Pancreas (tissue), 10 donors: ENCODE measurements around the gene DSCAML1. TPM values are rescaled to one million over a fixed set of nuclear protein-coding genes. Genes with fewer than 3 reads are reported as not detected.

Experiments used
- ATAC-seq, 4 donors: fragments of 200-7000 bp; cut with Tn5 transposase; one replicate each; pipeline versions ENCODE4 v1.8.0 to v1.9.1; 2020; ENCODE audit warnings: mild to moderate bottlenecking in 4 of 4, moderate library complexity in 4 of 4
- DNase-seq, 6 donors: peaks; one replicate each; pipeline ENCODE4 v3.0.0-alpha.2; 2020
- FAIRE-seq: peaks from 2 replicates; lab custom pipeline; 2012; peaks lifted over from hg19 to GRCh38; lab: Jason Lieb, UNC
- H3K27ac ChIP-seq, 4 donors: fragments of 200-600 bp; sonication (generic); 1 replicate in 3 of 4; 2 replicates in 1 of 4; pipeline versions ENCODE4 v1.5.0 to v1.8.0; 2020
- H3K27me3 ChIP-seq, 4 donors: fragments of 200-600 bp; one replicate each; pipeline ENCODE4 v1.8.0; 2021
- H3K36me3 ChIP-seq, 3 donors: fragments of 200-600 bp; sonication (generic) in 1 of 3; one replicate each; pipeline versions ENCODE4 v1.5.0 to v1.8.0; 2020 to 2021
- H3K4me1 ChIP-seq, 3 donors: fragments of 200-600 bp; one replicate each; pipeline ENCODE4 v1.8.0; 2021
- H3K4me3 ChIP-seq, 4 donors: fragments of 200-600 bp; sonication (generic) in 2 of 4; one replicate each; pipeline versions ENCODE4 v1.5.0 to v1.8.0; 2020 to 2021
- H3K9me3 ChIP-seq, 4 donors: fragments of 200-600 bp; one replicate each; pipeline ENCODE4 v1.8.0; 2021
- WGBS, 2 donors: extraction: QIAGEN DNeasy Blood & Tissue Kit; methylation state at CpG; one replicate each; pipeline ENCODE4 v1.1.7; 2013; 5-methylcytosine and 5-hydroxymethylcytosine counted together
- intact Hi-C, 3 donors: fragments of 100-400 bp; cut with DNase I; formaldehyde crosslinking; loops; one replicate each; pipeline versions ENCODE4 v1.11.1 to v1.14.2; 2022
- polyA plus RNA-seq, 2 donors: library from polyadenylated mRNA; stranded (reverse); fragments of 200-250 nt; gene quantifications; one replicate each; pipeline ENCODE4 v1.2.3, GENCODE V29; 2013
- total RNA-seq, 6 donors: library from RNA; stranded (reverse); fragmentation: NEBNext Ultra II Directional in 4 of 6; extraction: Animal tissue kit (Norgen Biotek cat#: 25700) in 4 of 6; gene quantifications; one replicate each; pipeline versions ENCODE4 v1.2.1 to v1.2.4, GENCODE V29; 2021 to 2023
- TF ChIP-seq, protein P1 (sequence below), 4 donors: fragments of 200-600 bp; sonication (generic) in 3 of 4; IDR thresholded peaks; one replicate each; pipeline versions ENCODE4 v1.5.0 to v1.8.0; 2021; ENCODE audit warnings: antibody characterized with exemption in 4 of 4
- donor health status: healthy with polysubstance abuse.
- donor health status: DM: no; HTN: no; CAD: no; lungs with moderate emphysema.
- donor health status: DM: no; HTN: no; CAD: no.
- donor health status: control.
- donor health status: control.
- donor health status: Bipolar disorder and iron deficiency.
- donor health status: DM: yes; HTN: yes; CAD: no.
- donor health status: DM: no; HTN: no; CAD: no.
- donor health status: DM: no; HTN: no; CAD: no.
- donor health status: DM: yes; HTN: yes; CAD: no.

The DSCAML1 gene
- total and polyA plus RNA-seq, 8 donors = 0.69 to 2.7 (median 1.8) TPM

DNA sequence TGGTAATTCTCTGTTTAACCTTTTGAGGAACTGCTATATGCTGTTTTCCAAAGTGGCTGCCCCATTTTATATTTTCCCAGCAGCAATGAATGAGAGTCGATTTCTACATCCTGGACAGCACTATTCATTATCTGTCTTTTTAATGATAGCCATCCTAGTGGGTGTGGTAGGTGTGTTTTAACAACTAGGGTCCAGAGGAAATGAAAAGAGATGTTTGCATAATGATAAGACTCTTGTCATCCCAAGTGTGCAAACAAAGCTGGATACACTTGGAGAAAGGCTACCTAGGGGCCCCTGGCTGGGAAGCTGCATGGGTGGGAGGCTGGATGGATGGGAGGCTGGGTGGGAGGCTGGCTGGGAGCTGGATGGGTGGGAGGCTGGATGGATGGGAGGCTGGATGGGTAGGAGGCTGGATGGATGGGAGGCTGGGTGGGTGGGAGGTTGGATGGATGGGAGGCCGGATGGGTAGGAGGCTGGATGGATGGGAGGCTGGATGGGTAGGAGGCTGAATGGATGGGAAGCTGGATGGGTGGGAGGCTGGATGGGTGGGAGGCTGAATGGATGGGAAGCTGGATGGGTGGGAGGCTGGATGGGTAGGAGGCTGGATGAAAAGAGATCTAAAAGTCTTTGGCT, 158.0 kb downstream of the DSCAML1 start:
- no peaks in the 10 kb centered on the region for H3K9me3 ChIP-seq
- H3K4me3 ChIP-seq = no peak overlapping the region
- FAIRE-seq = no peak
- ATAC-seq = no peak
- TF ChIP-seq, protein P1, sequence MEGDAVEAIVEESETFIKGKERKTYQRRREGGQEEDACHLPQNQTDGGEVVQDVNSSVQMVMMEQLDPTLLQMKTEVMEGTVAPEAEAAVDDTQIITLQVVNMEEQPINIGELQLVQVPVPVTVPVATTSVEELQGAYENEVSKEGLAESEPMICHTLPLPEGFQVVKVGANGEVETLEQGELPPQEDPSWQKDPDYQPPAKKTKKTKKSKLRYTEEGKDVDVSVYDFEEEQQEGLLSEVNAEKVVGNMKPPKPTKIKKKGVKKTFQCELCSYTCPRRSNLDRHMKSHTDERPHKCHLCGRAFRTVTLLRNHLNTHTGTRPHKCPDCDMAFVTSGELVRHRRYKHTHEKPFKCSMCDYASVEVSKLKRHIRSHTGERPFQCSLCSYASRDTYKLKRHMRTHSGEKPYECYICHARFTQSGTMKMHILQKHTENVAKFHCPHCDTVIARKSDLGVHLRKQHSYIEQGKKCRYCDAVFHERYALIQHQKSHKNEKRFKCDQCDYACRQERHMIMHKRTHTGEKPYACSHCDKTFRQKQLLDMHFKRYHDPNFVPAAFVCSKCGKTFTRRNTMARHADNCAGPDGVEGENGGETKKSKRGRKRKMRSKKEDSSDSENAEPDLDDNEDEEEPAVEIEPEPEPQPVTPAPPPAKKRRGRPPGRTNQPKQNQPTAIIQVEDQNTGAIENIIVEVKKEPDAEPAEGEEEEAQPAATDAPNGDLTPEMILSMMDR (IDR thresholded peaks at IDR 0.05) = no peak
- intact Hi-C loops = no loop called here
- H3K4me1 ChIP-seq = no peaks in the 10 kb centered on the region
- WGBS, 2 donors = 47% methylated on average over 2 of the region's 2 CpGs
- H3K27ac ChIP-seq = no peak overlapping the region
- H3K36me3 ChIP-seq = no peaks in the 10 kb centered on the region
- no peaks in the 10 kb centered on the region for H3K27me3 ChIP-seq
- DNase-seq = no peak

DNA sequence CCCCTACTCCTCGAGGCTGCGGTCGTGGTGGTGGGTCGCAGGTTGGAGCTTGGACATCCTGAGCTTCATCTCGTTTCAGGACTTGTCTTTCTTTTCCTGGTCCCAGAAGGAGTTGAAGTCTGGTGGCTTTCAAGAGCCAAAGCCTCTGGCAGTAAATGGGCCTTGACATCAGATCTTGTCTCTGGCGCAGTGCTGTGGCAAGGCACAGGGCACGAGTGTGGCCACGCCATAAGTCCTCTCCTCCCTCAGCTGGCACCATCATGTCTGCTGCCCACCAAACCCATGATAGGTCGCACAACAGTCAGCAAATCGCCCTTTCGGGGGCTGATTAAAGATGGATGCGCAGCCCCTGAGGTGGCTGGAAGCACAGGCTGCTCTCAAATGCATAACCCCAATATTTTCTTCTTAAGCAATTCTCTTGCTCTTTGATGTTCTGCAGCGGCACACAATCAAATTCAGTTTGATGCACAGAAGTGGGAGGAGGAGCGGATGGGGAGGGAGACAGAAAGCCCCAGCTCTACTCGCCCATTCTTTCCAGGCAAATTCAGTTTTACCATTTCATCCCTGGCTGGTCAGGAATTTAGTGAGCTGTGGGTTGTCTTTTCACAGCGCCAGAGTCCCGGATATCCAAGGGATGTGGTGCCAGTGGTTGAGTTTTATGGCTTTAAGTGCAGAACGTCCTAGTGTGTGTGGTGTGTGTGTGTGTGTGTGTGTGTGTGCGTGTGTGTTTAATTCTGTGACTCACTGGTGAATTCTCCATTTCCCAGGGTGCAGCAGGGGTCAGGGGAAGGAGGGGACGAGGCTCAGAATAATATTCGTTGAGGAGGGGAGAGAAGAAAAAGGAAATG, 162.0 kb downstream of the DSCAML1 start:
- WGBS, 2 donors = 63 to 75% methylated on average over 21 of the region's 21 CpGs
- FAIRE-seq (no peak), ATAC-seq (no peak), DNase-seq (no peak)
- H3K27ac ChIP-seq = no peak overlapping the region
- H3K36me3 ChIP-seq = no peaks in the 10 kb centered on the region
- no peaks in the 10 kb centered on the region for H3K4me1 ChIP-seq
- H3K9me3 ChIP-seq = no peaks in the 10 kb centered on the region
- intact Hi-C loops = no loop called here
- H3K4me3 ChIP-seq = no peak overlapping the region
- TF ChIP-seq, protein P1 (IDR thresholded peaks at IDR 0.05) = no peak
- H3K27me3 ChIP-seq = no peaks in the 10 kb centered on the region

DNA sequence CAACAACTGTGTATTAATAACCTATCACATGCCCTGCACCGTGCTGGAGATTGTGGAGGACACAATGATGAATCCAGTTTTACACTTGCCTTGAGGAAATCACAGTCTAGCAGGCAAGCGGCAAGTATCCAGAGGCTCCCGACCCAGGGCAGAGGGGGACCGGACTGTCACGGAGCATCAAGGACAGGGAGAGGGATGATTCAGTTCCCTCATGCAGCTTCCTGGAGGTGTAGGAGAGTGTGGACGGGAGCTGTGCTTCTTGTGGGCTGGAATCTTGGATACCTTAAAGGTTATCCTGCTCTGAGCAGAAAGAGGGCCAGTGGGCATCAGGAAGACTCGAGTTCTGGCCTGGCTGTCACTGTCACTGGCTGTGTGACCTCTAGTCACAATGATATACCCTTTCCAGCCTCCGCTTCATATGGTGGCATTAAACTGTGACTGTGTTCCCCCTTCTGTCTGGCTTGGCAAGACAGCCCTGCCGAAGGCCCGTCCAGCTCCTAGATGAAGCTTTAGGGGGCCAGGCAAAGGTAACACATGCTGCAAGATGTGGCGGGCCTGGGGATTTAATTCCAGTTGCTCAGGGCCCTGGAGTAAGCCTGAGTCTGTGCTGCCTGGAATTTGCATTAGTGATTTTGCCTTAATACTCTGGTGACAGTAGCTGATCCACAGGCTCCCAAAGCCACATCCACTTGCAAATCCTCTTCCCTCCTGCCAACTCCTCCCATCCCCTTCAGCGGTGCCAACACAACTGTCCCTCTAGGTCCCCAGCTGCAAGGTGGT, 162.8 kb downstream of the DSCAML1 start:
- WGBS, 2 donors = 78 to 85% methylated on average over 12 of the region's 12 CpGs

DNA sequence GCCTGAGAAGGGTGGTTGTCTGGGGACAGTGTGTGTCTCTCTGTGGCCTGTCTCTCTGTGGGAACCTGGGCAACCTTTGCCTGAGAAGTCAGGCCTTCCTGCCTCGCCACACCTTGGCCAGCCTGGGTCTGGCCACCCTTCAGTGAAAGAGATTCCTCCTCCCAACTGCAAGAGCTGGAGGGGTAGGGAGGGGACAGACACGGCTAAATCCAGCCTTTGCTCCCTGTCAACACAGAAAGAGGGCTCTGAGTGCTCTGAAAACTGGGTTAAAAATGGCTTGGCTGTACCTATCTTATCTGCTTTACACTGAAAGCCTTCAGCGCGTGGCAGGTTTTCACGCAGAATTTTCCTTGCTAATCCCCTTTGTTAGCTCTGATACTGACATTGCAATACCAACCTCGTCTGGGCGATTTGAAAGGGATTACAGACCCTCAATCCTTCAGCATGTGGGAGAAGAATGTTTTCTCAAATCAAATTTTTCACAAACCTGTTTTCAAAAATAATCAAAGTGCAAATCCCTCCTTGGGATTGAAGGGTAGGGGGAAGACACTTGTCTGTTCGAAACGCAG, 163.7 kb downstream of the DSCAML1 start:
- Histone ChIP-seq H3K27ac (no peak overlapping the region), H3K9me3 (no peaks in the 10 kb centered on the region), H3K4me1 (no peaks in the 10 kb centered on the region), H3K36me3 (no peaks in the 10 kb centered on the region), H3K27me3 (no peaks in the 10 kb centered on the region), H3K4me3 (no peak overlapping the region)
- no peak for ATAC-seq
- TF ChIP-seq, protein P1 (IDR thresholded peaks at IDR 0.05) = no peak
- intact Hi-C loops = no loop called here
- no peak for DNase-seq
- WGBS, 2 donors = 70 to 71% methylated on average over 9 of the region's 9 CpGs
- no peak for FAIRE-seq

More for the DNA sequence above, 162.8 kb downstream of the DSCAML1 start:
- TF ChIP-seq, protein P1 (IDR thresholded peaks at IDR 0.05) = no peak
- H3K27ac ChIP-seq = no peak overlapping the region
- FAIRE-seq (no peak), DNase-seq (no peak), ATAC-seq (no peak)
- no peaks in the 10 kb centered on the region for H3K36me3 ChIP-seq
- no peaks in the 10 kb centered on the region for H3K27me3 ChIP-seq
- intact Hi-C loops = no loop called here
- H3K9me3 ChIP-seq = no peaks in the 10 kb centered on the region
- H3K4me3 ChIP-seq = no peak overlapping the region
- H3K4me1 ChIP-seq = no peaks in the 10 kb centered on the region
